ENCODE results near the gene WWOX.
A peak's percentile ranks its signal among the peaks of the same experiment; 100 is the strongest.

Gene WWOX

GRCh38 chr16:78884204-78884603 is 784.8 kb downstream of the WWOX start:
- DNase-seq, result no peak

- no peak for DNase-seq
Measured at GRCh38 chr16:78889346-78889745, 789.9 kb downstream of the WWOX start.

DNA sequence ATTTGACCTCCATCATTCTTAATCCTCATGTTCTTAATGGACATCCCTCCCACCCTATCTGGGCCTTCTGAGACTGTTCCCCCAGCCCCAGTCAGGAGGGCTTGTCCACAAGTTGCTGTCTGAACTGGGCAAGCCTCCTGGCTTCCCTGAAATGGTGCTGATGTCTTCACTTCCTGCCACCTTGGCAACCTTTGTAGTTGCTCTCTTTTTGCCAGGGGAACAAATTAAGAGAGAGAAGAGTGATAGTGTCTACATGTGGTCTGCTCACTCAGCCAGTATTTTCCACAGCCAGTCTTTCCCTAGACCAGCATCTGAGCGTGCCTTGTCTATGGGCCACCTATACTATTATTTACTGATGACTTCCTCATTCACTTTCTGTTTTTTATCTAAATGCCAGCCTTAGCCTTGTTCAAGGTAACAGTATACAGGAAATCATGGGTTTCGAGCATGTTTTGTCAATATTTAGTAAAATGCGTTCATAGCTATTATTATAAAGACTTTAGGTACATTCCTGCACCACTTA is 791.0 kb downstream of the WWOX start:
- no peak for DNase-seq

DNA sequence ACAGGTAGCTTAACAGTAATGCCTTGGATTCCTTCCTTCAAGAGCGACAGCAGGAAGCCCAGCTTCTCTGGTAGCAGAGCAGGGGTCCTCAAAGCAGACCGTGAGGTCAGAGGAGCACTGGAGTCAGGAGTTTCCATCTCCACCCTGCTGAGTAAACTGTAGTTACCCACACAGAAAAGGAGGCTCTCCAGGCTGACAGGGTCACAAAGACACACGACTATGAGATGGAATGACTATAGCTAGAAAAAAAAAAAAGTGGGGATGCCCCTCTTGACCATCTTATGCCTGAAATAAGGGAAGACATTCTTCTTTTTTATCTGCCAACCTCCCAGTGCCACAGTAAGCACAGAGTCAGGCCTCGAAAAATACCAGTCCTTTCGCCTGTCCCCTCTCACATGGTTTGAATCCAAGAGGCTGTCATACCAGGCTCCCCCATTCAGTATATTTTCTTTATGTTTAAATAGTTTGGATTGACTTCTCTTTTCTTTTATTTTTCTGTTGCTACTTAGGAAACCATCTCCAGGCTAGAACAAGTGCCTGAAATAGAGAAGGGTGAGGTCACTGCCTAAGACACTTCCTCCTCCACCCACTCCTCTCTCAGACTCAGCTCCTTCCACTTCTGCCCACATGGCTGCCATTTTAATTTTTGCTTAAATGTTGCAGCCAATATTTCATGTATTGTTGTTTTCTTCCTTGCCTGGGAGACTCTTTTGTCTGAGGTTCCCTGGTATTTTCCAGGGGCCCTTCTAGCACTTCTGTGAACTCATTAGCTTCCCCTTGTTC is 793.7 kb downstream of the WWOX start:
- DNase-seq, result peak; percentile 92 to 93

DNA sequence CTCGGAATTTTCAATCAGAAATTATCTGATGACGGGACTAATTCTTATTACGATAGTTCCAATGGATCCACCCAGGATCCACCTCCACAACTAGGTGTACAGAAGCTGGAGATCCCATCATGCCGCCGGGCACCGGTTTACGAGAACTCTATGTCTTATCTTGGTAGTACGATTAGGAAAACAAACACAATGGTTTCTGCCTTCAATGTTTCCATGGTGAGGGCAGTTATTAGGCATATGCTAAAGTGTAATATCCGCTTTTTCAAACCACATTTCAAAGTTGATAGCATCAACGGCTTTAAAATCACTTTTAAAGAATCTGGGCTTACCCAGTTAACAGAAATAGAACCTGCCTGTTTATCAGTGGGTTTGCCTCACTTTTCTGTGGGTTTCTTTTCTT is 795.4 kb downstream of the WWOX start:
- DNase-seq, result no peak

DNA sequence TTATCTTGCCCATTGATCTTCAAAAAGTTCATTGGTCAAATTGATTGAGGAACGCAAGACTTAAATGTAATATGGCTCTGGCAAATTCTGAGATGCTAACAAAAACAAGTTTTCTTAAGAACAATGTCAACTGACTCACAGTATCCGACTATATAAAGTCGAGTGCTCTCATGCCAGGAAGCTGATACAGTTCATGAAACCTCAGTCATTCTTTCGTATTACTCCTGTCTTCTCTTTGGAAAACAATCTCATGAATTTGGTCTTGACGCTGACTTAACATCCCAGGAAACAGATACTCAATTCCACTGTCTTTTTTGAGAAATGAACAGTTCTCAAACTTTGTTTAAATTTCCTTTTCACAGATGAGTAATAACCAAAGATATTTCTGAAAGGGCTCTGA is 796.2 kb downstream of the WWOX start:
- no peak for DNase-seq

- DNase-seq, result no peak
Measured at GRCh38 chr16:78896280-78896679, 796.8 kb downstream of the WWOX start.

DNA sequence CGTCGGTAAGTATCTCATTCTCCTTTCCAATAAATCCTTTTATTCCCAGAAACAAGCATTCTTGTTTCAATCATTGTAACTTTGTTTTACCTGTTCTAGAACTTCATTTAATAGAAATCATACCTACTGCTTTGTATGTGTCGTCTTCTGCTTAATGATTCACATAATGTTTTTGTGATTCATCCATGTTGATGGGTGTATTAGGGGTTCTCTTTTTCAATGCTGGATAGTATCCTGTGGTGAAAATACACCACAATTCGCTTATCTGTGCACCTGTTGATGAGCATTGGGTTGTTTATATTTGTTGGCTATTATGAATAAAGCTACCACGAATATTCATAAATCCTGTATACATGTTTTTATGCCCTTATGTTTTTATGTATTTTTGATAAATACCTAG is 797.8 kb downstream of the WWOX start:
- DNase-seq, result no peak

DNA sequence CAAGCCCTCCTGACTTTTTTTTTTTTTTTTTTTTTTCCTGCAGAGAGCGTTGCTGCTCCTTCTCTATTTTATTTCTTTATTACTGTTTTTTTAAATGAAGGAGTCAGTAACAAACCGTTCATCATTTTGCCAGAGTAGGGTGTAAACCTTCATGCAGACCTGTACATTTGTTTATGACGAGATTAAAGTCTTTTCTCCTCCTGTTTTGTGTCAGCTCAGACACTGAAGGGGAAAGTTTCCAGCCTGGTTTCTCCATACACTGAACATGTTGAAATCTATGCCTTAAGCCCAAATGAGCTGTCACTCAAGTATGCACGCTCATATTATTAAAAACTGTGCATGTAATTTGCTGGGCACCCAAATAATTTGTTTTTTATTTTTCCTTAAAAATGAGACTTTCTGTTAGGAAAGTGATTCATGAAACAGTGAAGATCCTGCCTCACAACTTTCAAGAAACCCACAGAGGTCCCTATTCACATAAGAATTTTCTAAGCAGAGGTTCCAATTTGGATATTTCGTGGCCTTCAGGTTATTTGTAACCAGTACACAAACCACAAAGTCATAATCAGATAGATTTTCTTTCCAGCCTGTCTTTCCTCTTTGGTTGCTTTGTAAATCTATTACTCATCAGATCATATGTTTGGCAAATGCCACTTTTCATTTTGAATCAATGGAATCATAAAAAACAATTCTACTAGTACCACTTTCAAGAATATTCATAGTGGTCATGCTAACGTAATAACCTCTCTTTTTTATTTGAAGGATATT is 800.8 kb downstream of the WWOX start:
- DNase-seq, result no peak

DNA sequence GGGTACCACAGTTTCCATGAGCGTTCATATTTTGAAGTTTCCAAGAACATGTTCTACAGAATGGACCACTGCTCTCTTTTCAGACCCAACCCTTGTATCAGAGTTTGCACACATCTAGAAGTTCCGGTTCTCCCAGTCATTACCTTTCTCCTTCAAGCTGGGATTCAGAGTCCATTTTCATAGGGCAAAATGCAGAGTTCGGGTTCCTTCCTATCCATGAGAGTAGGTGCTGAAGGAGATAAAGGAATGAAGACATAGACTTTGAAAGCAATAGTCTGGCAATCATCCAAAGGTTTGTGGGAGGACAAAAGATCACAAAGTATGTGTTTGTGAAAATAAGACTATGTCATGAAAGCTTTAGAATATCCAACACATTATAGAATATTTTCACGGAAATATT is 801.5 kb downstream of the WWOX start:
- DNase-seq, result no peak

DNA sequence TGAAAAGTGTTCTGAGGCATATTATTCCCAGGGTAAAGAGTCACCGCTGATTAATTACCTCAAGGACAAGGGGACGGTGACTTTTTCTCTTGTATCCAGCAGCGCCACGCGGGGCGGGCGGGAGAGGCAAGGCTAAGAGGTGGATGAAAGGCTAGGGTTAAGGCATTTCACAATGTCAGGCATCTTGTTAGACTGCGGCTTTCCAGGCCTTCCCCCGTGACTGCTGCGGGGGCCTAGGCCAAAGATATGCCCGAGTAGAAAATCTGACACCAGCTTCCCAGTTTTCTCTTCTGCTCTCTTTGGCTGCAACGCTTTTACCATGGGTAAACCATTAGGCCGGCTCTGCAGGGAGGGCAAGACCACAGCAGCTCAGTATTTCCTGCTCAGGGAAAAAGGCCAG is 802.9 kb downstream of the WWOX start:
- DNase-seq, result no peak

DNA sequence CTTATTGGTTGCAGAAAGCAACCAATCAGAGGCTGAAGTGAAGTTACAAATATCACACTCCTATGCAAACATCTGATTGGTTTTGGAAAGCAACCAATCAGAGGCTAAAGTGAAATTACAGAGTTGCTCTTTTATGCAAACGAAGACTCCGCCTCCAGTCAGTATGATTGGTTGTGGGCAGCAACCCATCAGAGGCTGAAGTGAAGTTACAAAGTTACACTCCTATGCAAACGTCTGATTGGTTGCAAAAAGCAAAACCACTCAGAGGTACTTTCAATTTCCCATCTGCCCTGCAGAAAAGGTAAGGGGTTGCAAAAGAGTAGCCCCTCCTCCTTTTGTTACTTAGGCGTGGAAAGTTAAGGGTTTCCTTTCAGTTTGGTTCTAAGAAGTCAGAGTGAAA is 803.8 kb downstream of the WWOX start:
- DNase-seq, result no peak

DNA sequence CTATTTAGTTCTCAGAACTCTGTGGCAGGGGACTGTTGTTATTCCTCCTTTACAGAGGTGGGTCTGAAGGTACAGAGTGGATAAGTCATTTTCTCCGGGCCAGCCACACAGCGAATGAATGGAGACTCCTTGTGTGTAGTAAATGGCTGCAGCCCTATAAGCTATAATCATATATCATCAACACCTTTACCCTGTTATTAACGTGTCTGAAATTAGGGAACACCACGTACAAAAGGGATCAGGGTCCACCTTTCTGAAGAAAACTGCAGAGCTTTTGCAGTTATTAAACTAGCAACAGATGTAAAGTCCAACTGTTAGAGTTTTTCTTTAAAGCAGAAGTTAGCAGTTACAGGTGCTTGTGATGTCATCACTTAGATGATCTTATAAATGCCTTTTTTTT is 804.4 kb downstream of the WWOX start:
- no peak for DNase-seq

DNA sequence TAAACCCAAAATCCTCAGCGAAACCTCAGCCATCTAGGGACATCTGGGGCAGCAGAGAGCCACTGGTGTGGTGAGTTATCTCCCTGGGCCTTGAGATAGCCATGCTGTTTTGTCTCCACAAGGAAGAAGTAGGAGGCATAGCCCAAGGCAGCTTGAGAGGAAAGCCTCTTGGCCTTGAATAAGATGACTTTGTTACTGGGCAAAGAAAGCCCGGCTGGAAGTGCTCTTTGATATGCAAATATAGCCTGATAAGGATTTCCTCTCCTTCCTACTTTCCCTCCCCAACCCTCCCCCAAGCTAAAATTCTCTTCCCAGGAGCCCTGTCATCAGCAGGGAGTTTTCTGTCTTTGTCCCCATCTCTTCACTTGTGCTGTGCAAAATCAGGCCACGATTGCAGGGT is 806.7 kb downstream of the WWOX start:
- DNase-seq, result no peak

- DNase-seq, result no peak
Measured at GRCh38 chr16:78909226-78909625, 809.8 kb downstream of the WWOX start.

- DNase-seq, result no peak
Measured at GRCh38 chr16:78915811-78916345, 816.4 kb downstream of the WWOX start.

- no peak for DNase-seq
Measured at GRCh38 chr16:78916928-78917545, 817.6 kb downstream of the WWOX start.

DNA sequence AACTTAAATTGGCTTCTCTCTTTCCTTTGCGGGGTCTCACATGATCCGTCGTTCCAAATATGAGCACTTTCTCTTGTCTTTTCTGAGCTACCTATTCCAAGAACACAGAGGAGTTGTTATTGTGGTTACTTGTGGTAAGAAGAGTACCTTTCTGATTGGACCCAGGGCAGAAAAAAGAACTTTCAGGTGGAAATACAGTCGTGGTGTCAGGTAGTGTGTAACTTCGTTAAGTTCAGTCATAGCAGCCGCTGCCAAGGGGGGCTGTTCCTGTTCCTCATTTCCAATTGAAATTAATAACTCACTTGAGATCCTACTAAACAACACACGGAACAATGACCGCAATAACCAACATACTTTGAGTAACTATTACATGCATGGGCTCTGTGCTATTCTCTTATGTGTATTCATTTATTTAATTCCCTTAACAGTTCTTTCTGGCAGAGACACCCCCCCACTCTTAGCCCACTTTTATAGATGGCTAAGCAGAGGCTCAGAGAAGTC is 819.4 kb downstream of the WWOX start:
- no peak for DNase-seq

DNA sequence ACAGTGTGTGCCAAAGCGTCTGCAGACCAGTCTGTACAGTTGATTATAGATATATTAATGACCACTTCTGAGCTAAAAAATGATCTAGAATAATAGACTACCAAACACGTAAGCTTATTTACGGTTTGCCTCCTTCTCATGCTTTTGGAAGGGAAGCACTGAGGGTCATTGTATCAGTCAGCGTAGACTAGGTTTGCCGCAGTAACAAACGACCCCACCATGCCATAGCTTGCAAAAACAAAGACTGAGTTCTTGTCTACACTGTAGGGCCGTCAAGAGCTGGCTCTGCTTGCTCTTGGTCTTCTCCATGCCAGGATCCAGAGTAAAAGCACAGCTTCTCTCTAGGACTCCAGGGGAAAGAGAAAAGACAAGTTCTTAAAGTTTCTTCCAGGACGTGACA is 820.4 kb downstream of the WWOX start:
- no peak for DNase-seq

DNA sequence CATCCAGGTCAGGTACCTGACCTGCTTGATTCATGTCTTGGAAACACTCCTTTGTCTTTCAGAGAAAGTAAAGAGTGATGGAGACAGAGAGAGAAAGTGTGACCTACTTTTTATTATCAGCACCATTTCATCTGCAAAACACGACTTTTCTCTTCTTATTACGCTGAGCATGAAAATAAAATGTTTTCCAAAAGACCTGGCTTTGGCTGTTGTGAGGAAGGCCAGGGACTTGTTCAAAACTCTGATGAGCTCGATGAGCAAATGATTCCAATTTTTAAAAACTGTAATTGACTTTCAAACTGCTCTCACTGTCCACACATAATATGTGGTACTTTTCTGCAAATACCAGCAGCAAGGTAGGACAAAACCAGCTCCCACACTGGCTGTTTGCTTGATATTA is 821.2 kb downstream of the WWOX start:
- DNase-seq, result no peak

- peak; percentile 60 to 62 for DNase-seq
Measured at GRCh38 chr16:78925083-78925767, 825.8 kb downstream of the WWOX start.

DNA sequence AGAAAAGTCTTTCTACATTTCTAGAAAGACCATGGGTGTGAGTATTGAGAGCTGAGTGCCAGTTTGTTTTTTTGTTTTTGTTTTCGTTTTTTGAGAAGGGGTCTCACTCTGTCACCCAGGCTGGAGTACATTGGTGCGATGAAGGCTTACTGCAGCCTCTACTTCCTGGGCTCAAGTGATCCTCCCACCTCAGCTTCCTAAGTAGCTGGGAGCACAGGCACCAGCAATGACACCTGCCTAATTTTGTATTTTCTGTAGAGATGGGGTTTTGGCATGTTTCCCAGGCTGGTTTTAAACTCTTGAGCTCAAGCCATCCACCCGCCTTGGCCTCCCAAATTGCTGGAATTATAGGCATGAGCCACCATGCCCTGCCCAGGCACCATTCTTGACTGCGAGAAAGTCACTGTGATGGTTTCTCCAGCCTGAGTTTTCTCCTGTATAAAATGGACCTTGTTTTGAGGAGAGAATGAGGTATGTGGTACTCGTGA is 827.3 kb downstream of the WWOX start:
- no peak for DNase-seq
